Stimulated activated naive CD4-positive, alpha-beta T cell (primary cell): Measurements from ENCODE around the gene TUT7.
"Not testable (repeated sequence)": the region's sequence is repeated elsewhere in the genome, so short reads cannot be mapped to it uniquely, and the experiment has no call there.

Source experiments
- DNase-seq, 6 experiments: peaks; one replicate each; lab custom pipeline; 2025; lab: John Stamatoyannopoulos, UW

Gene TUT7

GRCh38 chr9:86300701-86301100 is 53.5 kb downstream of the TUT7 start:
- DNase-seq = no peak

- DNase-seq = no peak
Measured at GRCh38 chr9:86298873-86299272, 55.3 kb downstream of the TUT7 start.

GRCh38 chr9:86290341-86290740 is 63.9 kb downstream of the TUT7 start:
- not testable (repeated sequence) for DNase-seq

- DNase-seq = no peak
Measured at GRCh38 chr9:86288499-86289198, 65.6 kb downstream of the TUT7 start.

- peak in 2 of 6 experiments; percentile 5 to 12 for DNase-seq
Measured at GRCh38 chr9:86287013-86287412, 67.2 kb downstream of the TUT7 start.

- DNase-seq = no peak
Measured at GRCh38 chr9:86286278-86286677, 67.9 kb downstream of the TUT7 start.

- no peak for DNase-seq
Measured at GRCh38 chr9:86285261-86285660, 68.9 kb downstream of the TUT7 start.

GRCh38 chr9:86282979-86283535 is 71.2 kb downstream of the TUT7 start:
- no peak for DNase-seq

- DNase-seq = peak; percentile 95 to 99 (median 98)
Measured at GRCh38 chr9:86282077-86282978, 71.9 kb downstream of the TUT7 start, which contains the start of gene ISCA1. TSS of gene ISCA1 (minus strand) at chr9:86282538. CDS start at chr9:86282458, 80 bp downstream.

GRCh38 chr9:86281593-86282076 is 72.6 kb downstream of the TUT7 start:
- no peak for DNase-seq

GRCh38 chr9:86280580-86280979 is 73.6 kb downstream of the TUT7 start:
- no peak for DNase-seq

GRCh38 chr9:86279839-86280238 is 74.4 kb downstream of the TUT7 start:
- DNase-seq = no peak

- DNase-seq = no peak
Measured at GRCh38 chr9:86277072-86277471, 77.1 kb downstream of the TUT7 start.

- no peak for DNase-seq
Measured at GRCh38 chr9:86275962-86276361, 78.2 kb downstream of the TUT7 start.

- DNase-seq = no peak
Measured at GRCh38 chr9:86274821-86275643, 79.2 kb downstream of the TUT7 start.

GRCh38 chr9:86272221-86272620 is 82.0 kb downstream of the TUT7 start:
- DNase-seq = no peak

GRCh38 chr9:86263876-86264275 is 90.3 kb downstream of the TUT7 start:
- no peak for DNase-seq

- DNase-seq = no peak
Measured at GRCh38 chr9:86262492-86262891, 91.7 kb downstream of the TUT7 start.

- DNase-seq = no peak
Measured at GRCh38 chr9:86259557-86259956, 94.7 kb downstream of the TUT7 start, which contains the start of gene C9orf153. TSS of gene C9orf153 (minus strand) at chr9:86259657. CDS start at chr9:86229603, 30,054 bp downstream.

GRCh38 chr9:86257391-86257790 is 96.8 kb downstream of the TUT7 start:
- DNase-seq = no peak

- no peak for DNase-seq
Measured at GRCh38 chr9:86256653-86257052, 97.6 kb downstream of the TUT7 start.

- DNase-seq = no peak
Measured at GRCh38 chr9:86253577-86253976, 100.6 kb downstream of the TUT7 start.
